Prostate gland (tissue), 2 donors: ENCODE measurements around the gene TMPRSS15. TPM values are rescaled to one million over a fixed set of nuclear protein-coding genes. Genes with fewer than 3 reads are reported as not detected.

Experiments used
- DNase-seq: peaks from one replicate; pipeline ENCODE4 v3.0.0-alpha.2; 2019; ENCODE audit warnings: low spot score
- H3K27ac ChIP-seq, 2 donors: fragments of 200-600 bp; sonication (generic); 2 replicates each; pipeline ENCODE4 v1.5.1; 2017 to 2019
- H3K27me3 ChIP-seq: fragments of 200-600 bp; sonication (generic); replicated peaks from 2 replicates; pipeline ENCODE4 v1.5.1; 2019; ENCODE audit not compliant: insufficient read depth
- H3K36me3 ChIP-seq, 2 donors: fragments of 200-600 bp; sonication (generic); 1 replicate in 1 of 2; 2 replicates in 1 of 2; pipeline versions ENCODE4 v1.5.1 to v1.8.1; 2017 to 2019
- H3K4me1 ChIP-seq: fragments of 200-600 bp; sonication (generic); replicated peaks from 2 replicates; pipeline ENCODE4 v1.5.1; 2019
- H3K4me3 ChIP-seq, 2 donors: fragments of 200-600 bp; sonication (generic); 2 replicates each; pipeline ENCODE4 v1.5.1; 2017 to 2019
- H3K9me3 ChIP-seq: fragments of 200-600 bp; sonication (generic); 2 replicates; pipeline ENCODE4 v1.5.1; 2017
- CTCF ChIP-seq, 4 experiments: fragments of 200-600 bp in 2 of 4; fragments of 450-650 bp in 2 of 4; sonication (generic) in 2 of 4; IDR thresholded peaks; 1 replicate in 3 of 4; 2 replicates in 1 of 4; pipeline ENCODE4 v1.5.1; 2016 to 2019; ENCODE audit warnings: antibody characterized with exemption in 4 of 4, mild to moderate bottlenecking in 2 of 4, moderate library complexity in 2 of 4
- POLR2A ChIP-seq: fragments of 450-650 bp; IDR thresholded peaks from one replicate; pipeline ENCODE4 v1.6.1; 2016; ENCODE audit warnings: antibody characterized with exemption, mild to moderate bottlenecking
- POLR2AphosphoS5 ChIP-seq: sonication (generic); formaldehyde crosslinking; IDR thresholded peaks from one replicate; pipeline ENCODE4 v1.6.1; 2017; ENCODE audit warnings: antibody characterized with exemption
- WGBS: methylation state at CpG from one replicate; pipeline ENCODE4 v1.1.5; 2018; 5-methylcytosine and 5-hydroxymethylcytosine counted together
- intact Hi-C: fragments of 100-400 bp; cut with DNase I; formaldehyde crosslinking; loops from one replicate; pipeline ENCODE4 v1.14.2; 2022
- total RNA-seq, 2 donors: library from RNA; depleted of rRNA; stranded (reverse); fragments of >200 nt; gene quantifications; one replicate each; pipeline ENCODE4 v1.1.0, GENCODE V29; 2016

The TMPRSS15 gene
- total RNA-seq, 2 donors from 2014 or later: 0.34 TPM; not detected in 1

DNA sequence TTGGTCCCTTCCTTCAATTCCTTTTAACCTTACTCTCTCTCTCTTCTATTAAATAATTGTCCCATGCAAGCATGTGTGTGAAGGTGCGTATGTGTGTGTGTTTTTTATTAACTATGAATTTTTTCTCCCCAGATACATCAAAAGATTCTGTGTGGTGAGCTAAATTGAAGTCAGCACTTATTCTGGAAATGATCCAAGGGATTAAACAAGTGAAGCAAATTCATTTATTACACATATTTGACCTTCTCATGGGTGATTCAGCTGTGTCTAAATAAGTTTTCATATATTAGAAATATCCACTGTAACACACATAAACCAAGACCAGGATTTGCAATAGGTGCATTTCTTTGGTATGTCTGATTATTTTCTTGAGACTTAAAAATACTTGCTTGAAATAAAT, 134.7 kb downstream of the TMPRSS15 start:
- no peak overlapping the region for H3K4me3 ChIP-seq
- DNase-seq: no peak
- no peaks in the 10 kb centered on the region for H3K27me3 ChIP-seq
- H3K36me3 ChIP-seq: no peaks in the 10 kb centered on the region
- TF ChIP-seq CTCF (IDR thresholded peaks at IDR 0.05): no peak
- TF ChIP-seq POLR2AphosphoS5: no peak
- no peak for TF ChIP-seq POLR2A
- WGBS: 90% methylated on average over 1 of the region's 1 CpG
- H3K4me1 ChIP-seq: no peaks in the 10 kb centered on the region
- intact Hi-C loops: no loop called here
- no peak overlapping the region for H3K27ac ChIP-seq
- H3K9me3 ChIP-seq: no peaks in the 10 kb centered on the region

DNA sequence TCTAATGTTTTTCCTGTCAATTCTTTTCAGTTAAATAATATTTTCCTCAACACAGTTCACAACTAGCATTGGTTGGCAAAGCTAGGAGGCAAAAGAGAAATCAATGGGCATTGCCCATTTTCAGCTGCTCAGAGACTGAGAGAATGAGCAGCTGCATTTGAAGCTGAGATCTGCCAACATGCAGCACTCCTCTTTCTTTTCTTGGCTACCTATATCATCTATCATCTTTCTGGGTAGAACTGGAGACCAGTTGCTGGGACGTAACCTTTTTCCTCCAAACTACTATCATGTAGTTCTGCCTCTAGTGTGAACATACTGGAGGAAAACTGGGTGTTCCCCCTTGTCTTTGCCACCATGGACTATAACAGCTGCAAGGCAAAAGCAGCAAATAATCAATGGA, 136.1 kb downstream of the TMPRSS15 start:
- Histone ChIP-seq H3K27ac (no peak overlapping the region), H3K27me3 (no peaks in the 10 kb centered on the region), H3K4me3 (no peak overlapping the region), H3K4me1 (no peaks in the 10 kb centered on the region), H3K9me3 (no peaks in the 10 kb centered on the region), H3K36me3 (no peaks in the 10 kb centered on the region)
- TF ChIP-seq POLR2A (no peak), CTCF (IDR thresholded peaks at IDR 0.05) (no peak), POLR2AphosphoS5 (no peak)
- 100% methylated on average over 1 of the region's 1 CpG for WGBS
- intact Hi-C loops: no loop called here
- no peak for DNase-seq

GRCh38 chr21:18265944-18266343, 137.6 kb downstream of the TMPRSS15 start:
- H3K9me3 ChIP-seq: no peaks in the 10 kb centered on the region

GRCh38 chr21:18253799-18254198, 149.8 kb downstream of the TMPRSS15 start:
- H3K27me3 ChIP-seq: no peaks in the 10 kb centered on the region
- WGBS: 75% methylated on average over 2 of the region's 2 CpGs

More at GRCh38 chr21:18265944-18266343, 137.6 kb downstream of the TMPRSS15 start:
- TF ChIP-seq CTCF (IDR thresholded peaks at IDR 0.05) (no peak), POLR2A (no peak), POLR2AphosphoS5 (no peak)
- Histone ChIP-seq H3K27me3 (no peaks in the 10 kb centered on the region), H3K27ac (no peak overlapping the region), H3K36me3 (no peaks in the 10 kb centered on the region), H3K4me1 (no peaks in the 10 kb centered on the region), H3K4me3 (no peak overlapping the region)
- intact Hi-C loops: no loop called here
- WGBS: 89% methylated on average over 2 of the region's 2 CpGs
- no peak for DNase-seq

More at GRCh38 chr21:18253799-18254198, 149.8 kb downstream of the TMPRSS15 start:
- no peak overlapping the region for H3K4me3 ChIP-seq
- no peak for DNase-seq
- H3K9me3 ChIP-seq: no peaks in the 10 kb centered on the region
- no peak for TF ChIP-seq POLR2A
- no peak for TF ChIP-seq POLR2AphosphoS5
- TF ChIP-seq CTCF (IDR thresholded peaks at IDR 0.05): no peak
- H3K36me3 ChIP-seq: no peaks in the 10 kb centered on the region
- intact Hi-C loops: no loop called here
- no peaks in the 10 kb centered on the region for H3K4me1 ChIP-seq
- H3K27ac ChIP-seq: no peak overlapping the region
